ENCODE results near the gene RTN1.

GRCh38 chr14:59656473-59656872 is 214.1 kb downstream of the RTN1 start:
- no peak for TF ChIP-seq EZH2 (IDR thresholded peaks at IDR 0.05; ENCODE audit: insufficient read depth, poor library complexity, severe bottlenecking)
- TF ChIP-seq EZH2phosphoT487 (IDR thresholded peaks at IDR 0.05; ENCODE audit: insufficient read depth, low read depth), result no peak

All from GM23248 (cell line).